Activated CD4-positive, alpha-beta T cell treated with anti-CD3 and anti-CD28 coated beads, Interleukin-2, amount 50 U/mL, for 4 hours (primary cell): ENCODE results near the gene ENAH.
A peak's percentile ranks its signal among the peaks of the same experiment; 100 is the strongest.
"Not testable (repeated sequence)": the region's sequence is repeated elsewhere in the genome, so short reads cannot be mapped to it uniquely, and the experiment has no call there.

Source experiments
- DNase-seq, 2 experiments: peaks; one replicate each; pipeline ENCODE4 v3.0.0-alpha.2; 2020

Gene ENAH

DNA sequence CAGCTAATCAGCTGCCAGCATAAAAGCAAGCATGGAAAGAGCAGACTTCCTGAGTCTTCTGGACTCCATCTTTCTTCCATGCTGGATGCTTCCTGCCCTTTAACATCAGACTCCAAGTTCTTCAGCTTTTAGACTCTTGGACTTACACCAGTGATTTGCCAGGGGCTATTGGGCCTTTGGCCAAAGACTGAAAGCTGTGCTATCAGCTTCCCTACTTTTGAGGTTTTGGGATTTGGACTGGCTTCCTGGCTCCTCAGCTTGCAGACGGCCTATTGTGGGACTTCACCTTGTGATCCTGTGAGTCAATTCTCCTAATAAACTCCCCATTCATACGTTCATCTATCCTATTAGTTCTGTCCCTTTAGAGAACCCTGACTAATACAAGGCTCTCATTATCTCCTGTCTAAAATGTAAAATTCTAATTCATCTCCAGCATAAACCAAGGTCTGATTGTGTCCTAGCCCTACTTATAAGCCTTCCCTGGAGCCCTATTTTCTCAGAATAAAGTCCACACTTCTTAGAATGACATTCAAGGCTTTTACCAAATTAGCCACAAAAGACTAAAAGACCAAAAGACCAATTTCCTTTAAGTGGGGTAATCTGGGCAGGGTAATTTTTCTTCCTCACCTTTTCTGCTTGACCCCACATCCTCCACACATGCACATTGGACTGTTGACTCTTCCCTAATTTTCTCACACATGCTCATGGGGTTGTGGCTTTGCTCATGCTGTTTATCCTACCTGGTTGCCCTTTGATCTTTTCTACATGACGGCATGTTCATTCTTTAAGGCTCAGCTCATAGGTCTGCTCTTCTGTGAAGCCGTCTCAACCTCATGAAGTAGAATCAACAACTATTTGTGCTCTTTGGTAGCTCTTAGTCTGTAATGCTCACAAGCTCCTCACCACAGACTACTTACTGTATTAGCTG is 18.1 kb upstream of the ENAH start:
- DNase-seq, result no peak

DNA sequence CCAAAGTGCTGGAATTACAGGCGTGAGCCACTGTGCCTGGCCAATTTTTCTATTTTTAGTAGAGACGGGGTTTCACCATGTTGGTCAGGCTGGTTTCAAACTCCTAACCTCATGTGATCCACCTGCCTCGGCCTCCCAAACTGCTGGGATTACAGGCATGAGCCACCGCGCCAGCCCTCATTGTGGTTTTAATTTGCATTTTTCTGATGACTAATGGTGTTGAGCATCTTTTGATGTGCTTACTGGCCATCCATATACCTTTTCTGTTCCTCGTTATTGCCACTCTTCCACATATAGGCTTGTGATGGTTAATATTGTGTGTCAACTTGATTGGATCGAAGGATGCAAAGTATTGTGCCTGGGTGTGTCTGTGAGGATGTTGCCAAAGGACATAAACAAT is 17.4 kb upstream of the ENAH start:
- no peak for DNase-seq

DNA sequence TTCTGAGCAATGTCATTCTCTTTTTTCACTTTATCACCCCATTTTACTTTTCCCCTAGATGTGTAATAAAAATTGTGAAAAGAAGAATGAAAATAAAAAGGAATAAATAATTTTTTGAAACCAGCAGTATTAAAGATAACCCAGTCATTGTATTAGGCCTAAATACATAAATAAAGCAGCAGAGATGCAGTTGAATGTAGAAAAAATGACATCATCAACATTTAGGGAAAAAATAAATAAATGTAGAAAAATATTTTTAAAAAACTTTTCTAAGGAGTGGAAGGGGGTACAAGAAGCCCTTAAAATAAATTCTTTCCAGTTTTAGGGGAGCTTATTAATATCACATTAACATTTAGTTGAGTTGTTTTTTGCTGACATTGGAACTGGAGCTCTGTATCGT is 15.3 kb upstream of the ENAH start:
- DNase-seq, result no peak

DNA sequence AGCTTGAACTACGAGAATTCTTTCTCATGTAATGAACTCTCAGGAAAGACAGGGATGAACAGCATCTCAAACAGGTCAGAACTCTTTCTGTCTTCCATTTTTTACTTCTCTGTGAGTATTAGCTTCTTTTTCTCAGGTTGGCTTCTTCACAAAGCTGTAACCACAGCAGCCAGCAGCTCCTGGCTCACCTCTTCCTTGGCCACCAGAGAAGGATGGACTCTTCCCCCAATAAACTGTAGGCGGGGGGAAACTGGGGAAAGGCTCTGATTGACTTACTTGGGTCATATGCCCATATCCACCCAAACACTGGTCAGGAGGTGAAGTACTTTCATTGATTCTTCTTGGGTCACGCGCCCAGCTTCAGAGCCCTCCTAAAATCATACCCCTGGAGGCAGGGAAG is 14.4 kb upstream of the ENAH start:
- DNase-seq, result no peak

DNA sequence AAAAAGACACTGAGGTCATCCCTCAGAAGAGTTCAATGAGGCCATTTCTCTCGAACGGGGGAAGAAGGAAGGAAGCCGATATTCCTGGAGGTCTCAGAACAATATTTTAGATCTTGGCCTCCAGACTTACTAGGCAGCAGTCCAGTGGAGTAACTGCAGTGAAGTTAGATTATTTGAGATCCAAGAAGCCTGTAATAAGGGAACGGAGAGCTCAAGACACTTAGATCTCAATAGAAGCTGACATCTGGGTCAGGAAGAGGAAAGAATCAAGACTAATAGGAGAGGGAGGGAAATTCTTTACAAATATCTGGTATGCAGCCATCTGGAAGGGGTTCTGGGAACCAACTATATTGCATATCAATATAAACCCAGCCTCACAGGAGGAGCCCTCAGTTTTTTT is 13.6 kb upstream of the ENAH start:
- no peak for DNase-seq

DNA sequence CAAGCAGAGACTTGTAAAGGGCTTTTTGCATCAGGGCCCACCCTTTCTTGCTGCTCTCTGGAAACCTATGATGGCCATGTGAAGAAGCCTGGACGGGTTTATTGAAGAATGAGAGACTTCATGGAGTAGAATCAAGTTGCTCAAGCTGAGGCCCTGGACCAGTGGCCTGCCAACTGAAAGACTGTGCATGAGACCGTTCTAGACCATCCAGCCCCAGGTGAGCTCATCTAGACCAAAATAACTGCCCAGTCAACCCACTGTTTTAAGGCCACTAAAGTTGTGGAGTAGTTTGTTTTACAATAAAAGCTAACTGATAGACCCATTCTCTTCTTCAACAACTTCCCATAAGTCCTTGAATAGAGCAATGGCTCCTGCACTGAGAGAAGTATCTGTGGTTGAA is 11.8 kb upstream of the ENAH start:
- DNase-seq, result no peak

DNA sequence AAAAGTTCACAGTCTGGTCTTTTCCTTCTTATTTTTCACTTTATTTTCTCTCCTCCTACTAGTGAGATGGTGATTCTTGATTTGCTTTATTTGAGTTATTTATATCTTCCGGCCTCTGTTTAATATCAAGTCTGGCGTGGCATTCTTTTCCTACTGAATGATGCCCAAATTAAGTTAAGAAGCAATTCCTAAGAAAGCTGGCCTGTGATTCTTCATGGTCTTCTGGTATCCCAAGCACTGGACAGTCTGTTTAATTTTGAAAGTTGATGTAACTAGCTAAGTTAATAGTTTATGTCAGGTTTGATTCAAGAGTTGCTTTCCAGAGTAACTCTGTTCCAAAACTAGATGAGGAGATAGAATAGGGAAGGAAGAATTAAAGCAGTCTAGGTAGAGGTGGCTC is 9.2 kb upstream of the ENAH start:
- no peak for DNase-seq

DNA sequence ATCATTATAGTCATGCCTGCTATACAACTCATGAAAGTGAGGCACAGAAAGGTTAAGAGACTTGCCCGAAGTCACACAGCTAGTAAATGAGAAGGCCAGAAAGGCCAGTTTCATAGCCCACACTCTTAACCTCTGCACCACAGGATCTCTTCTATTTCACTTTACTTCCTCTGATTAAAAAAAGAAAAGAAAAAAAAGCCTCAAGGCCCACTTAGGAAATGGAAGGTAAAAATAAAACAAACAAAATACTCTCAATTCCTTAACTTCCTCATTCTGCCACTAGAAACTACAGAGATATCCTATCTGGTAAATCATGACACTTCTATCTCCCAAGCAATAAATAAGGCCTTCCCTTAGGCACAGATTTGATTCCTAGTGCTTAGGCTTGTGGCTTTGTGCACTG is 7.6 kb upstream of the ENAH start:
- DNase-seq, result no peak

DNA sequence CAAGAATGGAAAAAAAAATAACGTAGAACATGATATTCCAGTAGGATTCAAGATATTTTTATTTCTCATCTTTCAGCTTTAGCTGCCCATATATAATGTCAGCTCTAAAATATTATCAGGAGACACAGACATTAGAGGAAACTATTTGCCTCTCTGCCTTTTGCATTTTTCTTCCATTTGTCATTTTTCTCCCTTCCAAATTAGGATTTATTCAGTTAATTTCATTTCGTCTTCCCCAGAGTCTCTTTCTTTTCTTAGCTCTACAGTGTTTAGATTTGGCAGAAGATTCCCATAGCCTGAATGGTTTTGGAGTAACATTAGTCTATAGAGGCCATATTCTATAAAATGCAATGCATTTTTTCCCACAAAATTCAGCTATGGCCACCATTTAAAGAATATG is 5.1 kb upstream of the ENAH start:
- DNase-seq, result no peak

DNA sequence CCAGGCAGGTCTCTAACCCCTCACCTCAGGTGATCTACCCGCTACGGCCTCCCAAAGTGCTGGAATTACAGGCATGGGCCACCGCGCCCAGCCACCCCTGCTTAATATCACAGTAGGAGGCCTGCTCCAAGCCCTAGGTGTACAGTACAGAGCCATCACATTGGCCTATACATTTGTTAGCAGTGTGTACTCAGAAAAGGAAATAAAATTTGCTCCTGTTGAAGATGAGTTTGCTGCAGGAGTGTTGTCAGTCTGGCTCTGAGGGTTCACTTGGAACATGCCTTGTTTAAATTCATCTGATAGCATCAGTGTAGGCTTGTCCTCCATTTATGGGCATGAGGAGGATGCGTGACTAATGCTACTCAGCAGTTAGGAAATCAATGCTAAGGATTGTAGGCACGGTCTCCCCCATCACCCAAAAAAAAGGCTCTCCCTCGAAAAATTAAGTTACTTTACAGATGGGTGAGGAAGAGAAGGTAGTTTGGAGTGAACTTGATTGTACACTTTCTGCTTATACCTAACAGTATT is 4.6 kb upstream of the ENAH start:
- no peak for DNase-seq

DNA sequence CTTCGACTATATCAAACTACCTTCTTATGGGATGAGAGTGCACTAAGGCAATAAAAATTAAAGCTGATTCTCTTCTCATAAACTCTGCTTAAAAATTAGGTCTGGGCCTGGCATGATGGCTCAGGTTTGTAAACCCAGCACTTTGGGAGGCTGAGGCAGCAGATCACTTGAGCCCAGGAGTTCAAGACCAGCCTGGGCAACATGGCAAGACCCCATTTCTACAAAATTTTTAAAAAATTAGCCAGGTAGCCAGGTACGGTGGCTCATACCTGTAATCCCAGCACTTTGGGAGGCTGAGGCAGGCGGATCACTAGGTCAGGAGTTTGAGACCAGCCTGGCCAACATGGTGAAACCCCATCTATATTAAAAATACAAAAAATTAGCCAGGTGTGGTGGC is 3.3 kb upstream of the ENAH start:
- DNase-seq, result not testable (repeated sequence)

DNA sequence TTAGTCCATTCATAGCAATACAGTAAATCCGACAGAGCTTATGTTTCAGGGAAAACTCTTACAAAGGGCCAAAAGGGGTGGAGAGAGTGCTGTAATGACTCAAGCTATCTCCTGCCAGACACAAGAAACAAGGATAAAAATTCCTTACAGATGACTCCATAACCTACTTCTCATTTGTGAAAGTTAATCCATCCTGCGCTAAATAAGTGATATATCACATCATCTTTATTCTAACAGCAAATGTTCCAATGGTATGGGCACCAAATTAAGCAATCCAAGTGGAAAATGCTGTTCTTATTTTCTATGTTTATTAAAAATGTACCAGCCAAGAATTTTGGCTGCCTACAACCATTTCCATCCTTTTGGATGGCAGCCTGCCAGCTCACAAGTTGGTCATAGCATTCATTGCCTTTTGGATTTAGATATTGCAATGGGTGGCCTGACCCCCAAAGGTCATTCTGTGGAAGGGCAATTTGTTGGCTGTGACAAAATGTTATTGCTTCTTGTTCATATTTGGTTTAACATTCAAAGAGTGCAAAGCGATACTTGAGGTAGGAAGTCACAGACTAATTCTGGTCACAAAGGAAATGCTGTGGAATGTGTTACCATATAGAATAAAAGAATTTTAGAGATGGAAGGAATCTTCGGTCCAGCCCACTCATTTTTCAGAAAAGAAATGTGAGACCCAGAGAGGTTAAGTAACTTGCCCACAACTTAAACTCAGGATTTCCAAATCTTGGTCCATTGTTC is 2.8 kb upstream of the ENAH start:
- no peak for DNase-seq

DNA sequence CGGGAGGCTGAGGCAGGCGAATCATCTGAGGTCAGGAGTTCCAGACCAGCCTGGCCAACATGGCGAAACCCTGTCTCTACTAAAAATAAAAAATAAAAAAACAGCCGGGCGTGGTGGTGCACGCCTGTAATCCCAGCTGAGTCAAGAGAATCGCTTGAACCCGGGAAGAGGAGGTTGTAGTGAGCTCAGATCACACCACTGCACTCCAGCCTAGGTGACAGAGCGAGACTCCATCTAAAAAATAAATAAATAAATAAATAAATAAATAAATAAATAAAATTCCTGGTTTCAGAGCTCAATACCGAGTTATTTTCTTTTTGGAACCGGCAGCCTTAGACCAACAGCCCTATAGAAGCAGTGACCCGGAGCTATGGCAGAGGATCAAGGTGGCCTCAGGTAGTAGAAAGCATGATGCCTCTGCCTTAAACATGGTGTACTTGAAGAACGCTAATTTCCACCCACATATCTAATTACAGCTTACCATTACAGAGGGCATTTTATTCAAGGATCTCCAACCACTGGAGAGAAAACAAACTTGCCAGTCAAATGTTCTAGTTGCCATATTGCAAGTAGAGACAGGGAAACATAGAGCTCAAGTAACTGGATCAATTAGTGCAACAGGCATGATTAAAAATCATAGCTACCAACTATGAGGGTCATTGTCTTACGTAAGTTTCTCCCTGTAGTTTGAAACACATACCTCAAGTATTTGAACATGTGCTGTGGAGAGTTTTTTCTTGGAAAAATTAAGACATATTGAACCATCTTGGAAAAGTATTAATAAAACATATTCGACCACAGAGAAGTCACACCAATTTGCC is 2.0 kb upstream of the ENAH start:
- no peak for DNase-seq

DNA sequence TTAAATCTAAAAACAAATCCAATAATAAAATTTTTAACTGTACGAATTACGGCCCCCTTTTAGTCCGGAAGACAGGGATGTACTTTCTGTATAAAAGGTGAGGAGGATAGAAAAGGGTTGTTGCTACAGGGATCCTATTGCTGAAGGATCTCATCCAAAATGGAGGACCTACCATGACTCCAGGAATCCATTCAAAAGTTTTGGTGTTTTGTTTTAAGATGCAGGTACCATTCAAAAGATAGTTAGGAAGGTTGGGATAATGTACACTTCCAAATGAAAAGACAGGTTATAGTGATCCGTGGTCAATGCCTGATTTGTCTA is 1.3 kb upstream of the ENAH start:
- DNase-seq, result no peak

DNA sequence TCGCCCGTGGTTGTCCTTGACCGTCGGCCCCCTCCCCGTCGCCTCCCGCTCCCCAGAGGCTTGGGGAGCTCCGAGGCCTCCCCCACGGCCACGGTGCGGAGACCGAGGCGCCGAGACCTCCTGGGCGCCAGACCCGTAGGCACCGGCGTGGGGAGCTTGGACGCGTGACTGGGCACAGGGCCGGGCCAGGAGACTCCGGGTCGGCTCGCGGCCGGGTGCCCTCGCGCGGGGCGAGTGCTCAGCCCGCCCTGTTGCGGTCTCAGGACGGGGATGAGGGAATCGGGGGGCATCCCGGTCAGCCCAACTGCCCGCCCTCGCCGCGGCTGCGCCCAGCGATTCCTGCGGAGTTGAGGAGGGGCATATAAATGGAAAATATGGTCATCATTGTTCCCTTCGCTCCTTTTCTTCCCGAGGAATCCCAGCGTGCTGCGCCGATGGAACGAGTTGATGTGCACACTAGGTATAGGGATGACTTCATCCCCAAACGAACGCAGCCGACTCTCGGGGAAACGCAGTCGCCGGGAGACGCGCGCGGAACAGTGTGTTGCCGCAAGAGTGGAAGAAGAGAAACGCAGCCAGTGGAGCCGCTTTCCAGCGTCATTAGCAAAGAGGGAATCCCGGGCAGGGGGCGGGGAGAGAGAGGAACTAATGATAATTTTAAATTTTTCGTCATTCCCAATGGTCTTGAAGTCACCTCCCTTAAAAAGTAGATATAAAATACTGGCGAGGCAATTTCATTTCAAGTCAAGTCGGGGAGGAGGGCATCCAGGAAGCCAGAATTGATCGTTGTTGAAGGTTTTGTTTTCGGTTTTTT is 747 bp upstream of the ENAH start:
- peak in 1 of 2 experiments; percentile 9 for DNase-seq

DNA sequence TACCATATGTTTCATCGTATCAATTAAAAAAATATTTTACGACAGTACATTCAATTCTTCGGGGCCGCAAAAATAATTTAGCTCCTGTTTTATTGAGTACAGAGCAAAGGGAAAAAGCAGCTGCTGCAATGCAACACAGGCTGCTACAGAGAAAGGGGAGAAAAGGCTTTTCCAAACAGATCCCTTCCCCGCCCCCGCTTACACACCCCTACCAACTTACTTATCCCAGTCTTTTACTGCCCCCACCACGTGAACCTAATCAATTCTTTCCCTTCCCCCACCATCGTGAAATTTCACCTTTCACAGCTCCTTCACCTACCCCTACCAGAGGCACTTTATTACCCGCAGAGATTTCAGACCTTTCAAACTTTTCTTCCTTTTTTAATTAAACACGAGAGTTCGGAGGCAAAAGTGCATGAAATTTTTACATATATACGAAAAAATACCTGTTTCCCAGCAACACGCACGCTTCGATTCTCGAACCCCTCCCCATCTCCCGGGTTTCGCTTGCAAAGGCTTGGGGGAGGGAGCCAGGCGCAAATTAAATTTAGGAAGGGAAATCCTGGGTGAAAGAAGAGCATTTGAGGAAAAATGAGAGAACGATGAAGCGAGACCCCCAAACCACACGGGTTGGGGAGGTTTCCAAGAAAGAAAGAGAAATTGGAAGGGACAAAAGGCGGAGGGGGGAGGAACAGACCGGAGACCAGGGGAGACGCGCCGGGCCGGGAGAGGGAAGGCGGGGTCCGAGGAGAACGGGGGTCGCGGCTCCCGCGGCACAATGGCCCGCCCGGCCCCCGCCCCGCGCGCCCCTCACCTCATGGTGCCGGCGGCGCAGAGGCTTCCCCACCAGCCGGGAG is 823 bp downstream of the ENAH start:
- DNase-seq, result no peak

DNA sequence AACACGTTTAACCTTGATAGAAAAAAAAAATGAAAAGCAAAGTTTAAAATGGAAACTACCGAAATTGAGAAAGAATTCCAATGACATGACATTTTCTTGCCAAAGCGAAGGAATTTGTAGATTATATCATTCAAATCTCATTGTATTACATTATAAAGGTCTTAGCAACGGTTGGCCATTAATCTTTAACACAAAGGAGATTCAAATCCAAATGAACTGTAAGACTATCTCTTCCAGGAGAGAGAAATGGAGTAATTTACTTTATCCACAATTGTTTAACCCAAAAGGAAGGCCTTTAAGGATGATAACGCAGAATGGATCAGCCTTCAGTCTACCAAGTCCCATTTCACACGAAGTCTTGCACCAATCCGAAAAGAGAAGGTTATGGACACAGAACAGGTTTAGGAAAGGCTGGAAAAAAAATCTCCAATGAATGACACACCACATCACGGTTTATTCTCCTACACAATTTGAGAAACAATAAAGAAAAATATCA is 1.5 kb downstream of the ENAH start:
- no peak for DNase-seq

DNA sequence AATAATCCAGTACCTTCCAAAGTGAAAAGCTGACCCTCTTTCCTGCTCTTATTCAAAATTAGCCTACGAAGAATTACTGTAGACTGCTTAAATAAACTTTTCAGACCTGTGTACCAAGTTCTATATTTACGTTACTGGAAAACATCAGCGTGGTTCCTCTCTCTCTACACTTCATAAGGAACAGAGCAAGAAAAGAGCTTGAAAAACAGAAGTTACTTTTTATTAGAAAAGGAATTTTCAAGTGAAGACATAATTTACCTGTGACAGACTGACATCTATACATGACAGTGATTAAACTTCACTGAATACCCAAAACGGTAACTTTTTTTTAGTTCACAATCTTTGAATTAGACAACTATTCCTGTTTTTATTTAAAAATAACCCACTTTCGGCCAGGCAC is 2.7 kb downstream of the ENAH start:
- DNase-seq, result no peak

DNA sequence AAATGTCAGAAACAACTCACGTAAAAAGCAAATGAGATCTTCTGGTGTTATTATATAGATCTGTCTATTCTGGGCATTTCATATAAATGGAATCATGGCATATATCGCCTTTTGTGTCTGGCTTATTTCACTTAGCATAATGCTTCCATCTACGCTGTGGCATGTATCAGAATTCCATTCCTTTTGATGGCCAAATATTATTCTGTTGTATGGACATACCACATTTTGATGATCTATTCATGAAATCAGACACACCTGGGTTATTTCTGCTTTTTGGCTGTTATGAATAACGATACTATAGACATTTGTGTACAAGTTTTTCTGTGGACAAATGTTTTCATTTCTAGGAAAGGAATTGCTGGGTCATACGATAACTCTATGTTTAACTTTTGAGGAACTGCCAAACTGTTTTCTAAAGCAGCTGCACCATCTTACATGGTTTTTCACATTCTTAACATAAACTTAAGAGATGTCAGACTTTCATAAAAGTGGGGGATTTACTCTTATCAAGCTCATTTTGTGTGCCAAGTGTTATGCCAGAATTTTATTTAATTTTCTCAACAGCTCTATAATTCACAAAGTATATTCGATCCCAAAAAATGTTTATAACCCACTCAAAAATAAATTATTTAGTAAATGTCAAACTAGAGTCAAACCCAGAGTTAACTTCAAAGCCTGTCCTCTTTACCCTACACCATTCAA is 7.6 kb downstream of the ENAH start:
- no peak for DNase-seq

DNA sequence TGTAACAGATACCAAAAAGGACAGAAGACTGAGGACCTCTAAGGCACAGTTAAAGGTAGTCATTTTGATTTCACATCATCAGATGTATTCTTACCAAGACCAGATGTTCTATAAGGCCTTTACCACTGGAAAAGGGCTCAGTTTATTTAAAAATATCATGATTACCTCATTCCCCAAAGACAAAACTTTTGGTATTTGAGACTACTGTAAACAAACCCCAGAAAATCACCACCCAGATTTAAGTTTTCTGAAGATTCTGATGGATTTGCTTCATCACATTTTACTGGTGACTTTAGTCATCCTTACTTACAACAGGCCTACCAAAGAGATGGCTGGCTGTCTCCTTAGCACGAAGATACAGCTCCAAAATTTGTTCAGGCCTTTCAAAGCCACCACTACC is 8.3 kb downstream of the ENAH start:
- no peak for DNase-seq

DNA sequence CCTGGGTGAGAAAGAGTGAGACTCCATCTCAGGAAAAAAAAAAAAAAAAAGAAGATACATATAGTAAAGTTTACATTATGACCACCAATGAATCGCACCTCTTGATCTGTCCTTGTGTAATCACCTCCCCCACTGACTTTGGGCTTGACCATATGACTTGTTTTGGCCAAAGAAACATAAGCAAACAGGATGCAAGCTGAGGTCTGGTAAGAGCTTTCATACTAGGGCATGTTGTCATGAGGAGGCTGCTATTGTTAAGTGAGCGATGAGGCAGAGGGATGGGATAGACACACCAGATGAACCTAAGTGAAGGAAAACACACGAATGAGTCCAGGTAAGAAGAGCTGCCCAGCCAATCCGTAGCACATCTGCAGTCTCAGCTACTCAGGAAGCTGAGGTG is 10.7 kb downstream of the ENAH start:
- DNase-seq, result no peak
